Peyer's patch (tissue), 4 donors: ENCODE data around the gene P4HB. TPM values are rescaled to one million over a fixed set of nuclear protein-coding genes. Genes with fewer than 3 reads are reported as not detected.

Experiments
- DNase-seq, 3 donors: peaks; one replicate each; pipeline ENCODE4 v3.0.0-alpha.2; 2017 to 2019
- H3K27ac ChIP-seq, 4 donors: fragments of 200-600 bp; sonication (generic); one replicate each; pipeline ENCODE4 v1.5.1; 2016 to 2019
- H3K27me3 ChIP-seq, 2 donors: fragments of 200-600 bp; sonication (generic); one replicate each; pipeline ENCODE4 v1.5.1; 2019
- H3K36me3 ChIP-seq, 3 donors: fragments of 200-600 bp; sonication (generic); one replicate each; pipeline ENCODE4 v1.5.1; 2016 to 2019
- H3K4me1 ChIP-seq, 4 donors: fragments of 200-600 bp; sonication (generic); one replicate each; pipeline ENCODE4 v1.5.1; 2016 to 2019
- H3K4me3 ChIP-seq, 4 donors: fragments of 200-600 bp; sonication (generic); 1 replicate in 3 of 4; 2 replicates in 1 of 4; pipeline ENCODE4 v1.5.1; 2016 to 2019; ENCODE audit warnings: mild to moderate bottlenecking in 1 of 4
- H3K9me3 ChIP-seq, 4 donors: fragments of 200-600 bp; sonication (generic); one replicate each; pipeline ENCODE4 v1.5.1; 2016 to 2019; ENCODE audit warnings: mild to moderate bottlenecking in 1 of 4
- POLR2A ChIP-seq, 2 donors: fragments of 450-650 bp; IDR thresholded peaks; one replicate each; pipeline ENCODE4 v1.5.1; 2017; ENCODE audit warnings: antibody characterized with exemption in 2 of 2, mild to moderate bottlenecking in 2 of 2, moderate library complexity in 2 of 2
- total RNA-seq, 4 donors: library from RNA; depleted of rRNA; stranded (reverse); fragments of >200 nt; gene quantifications; one replicate each; pipeline ENCODE4 v1.1.0, GENCODE V29; 2016
- TF ChIP-seq, protein P1 (sequence below), 6 experiments: fragments of 450-650 bp in 4 of 6; fragments of 200-600 bp in 2 of 6; sonication (generic) in 1 of 6; IDR thresholded peaks; one replicate each; pipeline ENCODE4 v1.5.1; 2017 to 2019; ENCODE audit warnings: antibody characterized with exemption in 6 of 6, mild to moderate bottlenecking in 3 of 6, moderate library complexity in 1 of 6

P4HB gene
- total RNA-seq, result 1,000 to 10,000 TPM in 3 of 4 donors, 100 to 1,000 TPM in 1; 326 to 1,290 (median 1,196) TPM

DNA sequence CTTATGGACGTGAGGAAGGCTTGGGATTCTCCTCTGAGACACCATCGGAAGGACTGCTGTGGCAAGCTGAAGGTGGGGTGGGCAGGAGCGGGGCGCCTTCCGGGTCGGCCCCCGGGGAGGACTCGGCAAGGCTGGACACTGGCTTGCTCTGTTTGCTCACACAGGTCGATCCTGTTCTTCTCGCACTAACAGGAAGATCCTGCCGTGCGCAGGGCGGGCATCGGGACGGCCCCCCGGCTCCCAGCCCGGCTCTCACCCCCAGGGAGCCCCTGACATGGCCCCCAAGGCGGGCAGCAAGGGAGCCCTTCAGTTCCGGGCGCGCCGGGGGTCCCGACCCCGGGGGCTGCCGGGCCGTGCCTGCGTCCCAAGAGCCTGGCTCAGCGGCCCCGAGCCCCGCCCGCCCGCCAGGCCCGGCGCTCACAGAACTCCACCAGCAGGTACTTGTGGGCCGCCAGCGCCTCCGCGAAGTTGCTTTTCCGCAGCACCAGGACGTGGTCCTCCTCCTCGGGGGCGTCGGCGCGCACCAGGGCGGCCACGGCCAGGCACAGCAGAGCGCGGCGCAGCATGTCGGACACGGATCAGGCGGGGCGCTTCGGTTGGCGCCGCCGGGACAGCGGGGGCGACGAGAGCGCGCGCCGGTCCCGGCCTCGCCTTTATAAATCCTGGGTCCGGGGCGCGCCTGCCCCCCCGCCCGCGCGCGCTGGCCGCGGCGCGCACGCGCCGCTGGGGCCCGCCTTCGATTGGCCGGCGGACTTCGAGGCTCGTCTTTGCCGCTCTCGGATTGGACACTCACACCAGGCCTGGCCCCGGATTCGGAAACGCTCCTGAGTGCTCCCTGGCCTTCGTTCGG, at the start of gene P4HB:
TSS of gene P4HB (minus strand) at position 630 of the 850 bp plus-strand sequence. CDS start at position 566, 64 bp downstream.
- Histone ChIP-seq H3K36me3 (peaks cover 0 to 33% (median 0%) of the 10 kb centered on the region in 3 donors), H3K27me3 (no peaks in the 10 kb centered on the region), H3K27ac (peak within 1 kb of the TSS; percentile 95 to 99 (median 98)), H3K4me1 (peaks cover 0 to 80% (median 19%) of the 10 kb centered on the region in 4 donors), H3K4me3 (peak within 1 kb of the TSS; percentile 93 to 100 (median 99)), H3K9me3 (no peaks in the 10 kb centered on the region)
- TF ChIP-seq, protein P1, sequence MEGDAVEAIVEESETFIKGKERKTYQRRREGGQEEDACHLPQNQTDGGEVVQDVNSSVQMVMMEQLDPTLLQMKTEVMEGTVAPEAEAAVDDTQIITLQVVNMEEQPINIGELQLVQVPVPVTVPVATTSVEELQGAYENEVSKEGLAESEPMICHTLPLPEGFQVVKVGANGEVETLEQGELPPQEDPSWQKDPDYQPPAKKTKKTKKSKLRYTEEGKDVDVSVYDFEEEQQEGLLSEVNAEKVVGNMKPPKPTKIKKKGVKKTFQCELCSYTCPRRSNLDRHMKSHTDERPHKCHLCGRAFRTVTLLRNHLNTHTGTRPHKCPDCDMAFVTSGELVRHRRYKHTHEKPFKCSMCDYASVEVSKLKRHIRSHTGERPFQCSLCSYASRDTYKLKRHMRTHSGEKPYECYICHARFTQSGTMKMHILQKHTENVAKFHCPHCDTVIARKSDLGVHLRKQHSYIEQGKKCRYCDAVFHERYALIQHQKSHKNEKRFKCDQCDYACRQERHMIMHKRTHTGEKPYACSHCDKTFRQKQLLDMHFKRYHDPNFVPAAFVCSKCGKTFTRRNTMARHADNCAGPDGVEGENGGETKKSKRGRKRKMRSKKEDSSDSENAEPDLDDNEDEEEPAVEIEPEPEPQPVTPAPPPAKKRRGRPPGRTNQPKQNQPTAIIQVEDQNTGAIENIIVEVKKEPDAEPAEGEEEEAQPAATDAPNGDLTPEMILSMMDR (IDR thresholded peaks at IDR 0.05), result no peak
- peak; percentile 92 to 94 for TF ChIP-seq POLR2A (IDR thresholded peaks at IDR 0.05)
- peak in 1 of 3 donors; percentile 98 for DNase-seq

- Histone ChIP-seq H3K27ac (no peak overlapping the region), H3K36me3 (peaks cover 0 to 73% (median 0%) of the 10 kb centered on the region in 3 donors)
- TF ChIP-seq, protein P1 (IDR thresholded peaks at IDR 0.05), result no peak
- TF ChIP-seq POLR2A (IDR thresholded peaks at IDR 0.05), result no peak
These were observed 48.9 kb upstream of the P4HB start for GRCh38 chr17:81909231-81909630.

DNA sequence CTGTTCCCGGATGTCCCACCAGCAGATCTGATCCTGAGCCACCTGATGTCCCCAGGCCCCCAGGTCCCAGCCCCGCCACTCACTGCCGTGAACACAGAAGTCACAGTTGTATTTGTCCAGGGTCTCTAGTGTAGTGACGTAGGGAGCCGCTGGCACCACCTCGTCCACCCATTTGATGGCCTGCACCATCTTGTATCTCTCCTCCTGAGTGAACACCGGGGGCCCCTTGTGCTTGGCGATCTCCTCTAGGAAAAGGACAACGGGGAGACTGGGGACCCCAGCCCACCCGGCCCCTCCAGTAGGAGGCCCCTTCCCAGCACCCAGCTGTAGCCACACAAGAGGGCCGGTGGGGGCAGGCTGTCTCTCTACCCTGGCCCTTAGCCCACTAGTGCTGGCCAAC, 48.5 kb upstream of the P4HB start:
- Histone ChIP-seq H3K4me1 (peaks cover 0 to 11% (median 8%) of the 10 kb centered on the region in 4 donors), H3K27ac (no peak overlapping the region), H3K4me3 (no peak overlapping the region), H3K36me3 (peaks cover 0 to 71% (median 0%) of the 10 kb centered on the region in 3 donors), H3K9me3 (no peaks in the 10 kb centered on the region), H3K27me3 (no peaks in the 10 kb centered on the region)
- DNase-seq, result no peak
- no peak for TF ChIP-seq POLR2A (IDR thresholded peaks at IDR 0.05)
- TF ChIP-seq, protein P1 (IDR thresholded peaks at IDR 0.05), result no peak

More at GRCh38 chr17:81909231-81909630, 48.9 kb upstream of the P4HB start:
- Histone ChIP-seq H3K4me3 (peak overlapping the region in 1 of 4 donors; percentile 99), H3K4me1 (peaks cover 0 to 11% (median 8%) of the 10 kb centered on the region in 4 donors), H3K9me3 (no peaks in the 10 kb centered on the region), H3K27me3 (no peaks in the 10 kb centered on the region)
- DNase-seq, result no peak

DNA sequence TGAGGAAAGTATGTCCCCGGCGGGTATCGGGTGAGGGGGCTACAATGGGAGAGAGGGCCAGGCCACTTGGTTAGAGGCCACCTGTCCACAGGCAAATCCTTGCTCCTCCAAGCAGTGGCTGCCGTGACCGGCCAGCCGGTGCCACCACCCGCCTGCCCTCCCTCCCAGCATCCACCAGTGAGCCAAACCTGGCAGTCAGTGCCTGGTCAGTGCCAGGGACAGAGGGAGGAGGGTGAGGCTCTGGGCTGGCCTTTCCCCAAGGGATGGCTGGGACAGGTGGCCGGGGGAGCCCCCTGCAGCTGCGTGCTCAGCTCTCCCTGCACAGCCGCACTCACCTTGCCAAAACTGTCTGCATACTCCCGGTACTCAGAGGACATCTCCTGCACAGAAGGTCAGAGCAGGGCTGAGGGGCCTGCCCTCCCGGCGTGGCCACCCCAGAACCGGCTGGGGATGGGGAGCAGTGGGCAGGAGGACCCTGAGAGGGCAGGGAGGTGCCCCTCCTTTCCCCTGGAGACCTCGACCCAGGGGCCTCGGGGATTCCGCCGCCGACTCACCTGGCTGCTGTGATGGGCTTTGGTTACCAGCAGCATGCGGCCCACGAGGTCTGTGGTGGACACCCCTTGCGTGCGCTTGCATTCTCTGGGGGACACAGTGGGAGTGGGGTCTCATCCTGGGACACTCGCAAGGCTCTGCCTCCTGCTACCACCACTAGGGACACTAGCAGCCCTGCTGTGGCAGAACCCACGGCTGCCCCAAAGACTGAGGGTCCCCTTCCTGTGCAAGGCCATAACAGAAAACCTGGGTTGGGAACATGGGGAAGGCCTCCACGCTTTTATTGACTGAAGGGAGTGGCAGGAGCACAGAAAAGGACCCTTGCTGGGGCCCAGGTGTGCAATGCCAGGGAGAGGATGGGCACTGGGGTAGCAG, 47.1 kb upstream of the P4HB start:
- peaks cover 0 to 59% (median 0%) of the 10 kb centered on the region in 3 donors for H3K36me3 ChIP-seq
- TF ChIP-seq POLR2A (IDR thresholded peaks at IDR 0.05), result no peak
- TF ChIP-seq, protein P1 (IDR thresholded peaks at IDR 0.05), result no peak
- no peak for DNase-seq
- peaks cover 0 to 15% (median 10%) of the 10 kb centered on the region in 4 donors for H3K4me1 ChIP-seq
- H3K27me3 ChIP-seq, result no peaks in the 10 kb centered on the region
- no peaks in the 10 kb centered on the region for H3K9me3 ChIP-seq
- no peak overlapping the region for H3K27ac ChIP-seq
- no peak overlapping the region for H3K4me3 ChIP-seq

- Histone ChIP-seq H3K9me3 (no peaks in the 10 kb centered on the region), H3K4me1 (peaks cover 0 to 23% (median 14%) of the 10 kb centered on the region in 4 donors), H3K36me3 (peaks cover 0 to 51% (median 0%) of the 10 kb centered on the region in 3 donors), H3K4me3 (no peak overlapping the region), H3K27ac (no peak overlapping the region), H3K27me3 (no peaks in the 10 kb centered on the region)
- no peak for DNase-seq
- TF ChIP-seq, protein P1 (IDR thresholded peaks at IDR 0.05), result no peak
- TF ChIP-seq POLR2A (IDR thresholded peaks at IDR 0.05), result no peak
These were observed 46.3 kb upstream of the P4HB start for GRCh38 chr17:81906476-81907218.
